Measurements from ENCODE around the gene SIM2.

Gene SIM2

GRCh38 chr21:36676039-36676950 lies 22.6 kb upstream of the SIM2 start:
- H3K27ac Mint-ChIP-seq, result no peak overlapping the region
- H3K36me3 Mint-ChIP-seq (ENCODE audit: low read depth), result no peaks in the 10 kb centered on the region
- H3K9me3 Mint-ChIP-seq, result peaks cover 10% of the 10 kb centered on the region
- H3K4me1 Mint-ChIP-seq (ENCODE audit: low read depth), result no peaks in the 10 kb centered on the region
- no peak overlapping the region for H3K4me3 Mint-ChIP-seq
- peaks cover 19% of the 10 kb centered on the region for H3K27me3 Mint-ChIP-seq (ENCODE audit: low read depth)

- Mint-ChIP-seq H3K4me1 (ENCODE audit: low read depth) (no peaks in the 10 kb centered on the region), H3K9me3 (peaks cover 16% of the 10 kb centered on the region), H3K36me3 (ENCODE audit: low read depth) (no peaks in the 10 kb centered on the region), H3K27me3 (ENCODE audit: low read depth) (peaks cover 25% of the 10 kb centered on the region), H3K4me3 (no peak overlapping the region), H3K27ac (no peak overlapping the region)
These were observed 21.5 kb upstream of the SIM2 start for GRCh38 chr21:36677443-36677842.

GRCh38 chr21:36678538-36678937 lies 20.4 kb upstream of the SIM2 start:
- Mint-ChIP-seq H3K27ac (no peak overlapping the region), H3K4me3 (no peak overlapping the region), H3K36me3 (ENCODE audit: low read depth) (no peaks in the 10 kb centered on the region), H3K27me3 (ENCODE audit: low read depth) (peaks cover 30% of the 10 kb centered on the region), H3K4me1 (ENCODE audit: low read depth) (no peaks in the 10 kb centered on the region), H3K9me3 (peaks cover 16% of the 10 kb centered on the region)

- Mint-ChIP-seq H3K4me3 (no peak overlapping the region), H3K27ac (no peak overlapping the region), H3K27me3 (ENCODE audit: low read depth) (peaks cover 38% of the 10 kb centered on the region), H3K4me1 (ENCODE audit: low read depth) (no peaks in the 10 kb centered on the region), H3K36me3 (ENCODE audit: low read depth) (no peaks in the 10 kb centered on the region), H3K9me3 (peaks cover 16% of the 10 kb centered on the region)
These were observed 17.7 kb upstream of the SIM2 start for GRCh38 chr21:36681117-36681631.

- Mint-ChIP-seq H3K4me1 (ENCODE audit: low read depth) (no peaks in the 10 kb centered on the region), H3K36me3 (ENCODE audit: low read depth) (no peaks in the 10 kb centered on the region), H3K9me3 (peaks cover 12% of the 10 kb centered on the region), H3K4me3 (no peak overlapping the region), H3K27me3 (ENCODE audit: low read depth) (peaks cover 50% of the 10 kb centered on the region), H3K27ac (no peak overlapping the region)
These were observed 13.8 kb upstream of the SIM2 start for GRCh38 chr21:36684957-36685714.

GRCh38 chr21:36686955-36687354 lies 12.0 kb upstream of the SIM2 start:
- H3K4me1 Mint-ChIP-seq (ENCODE audit: low read depth), result no peaks in the 10 kb centered on the region

GRCh38 chr21:36688324-36688723 lies 10.6 kb upstream of the SIM2 start:
- no peak overlapping the region for H3K4me3 Mint-ChIP-seq

More at GRCh38 chr21:36686955-36687354, 12.0 kb upstream of the SIM2 start:
- Mint-ChIP-seq H3K9me3 (no peaks in the 10 kb centered on the region), H3K36me3 (ENCODE audit: low read depth) (no peaks in the 10 kb centered on the region), H3K27ac (no peak overlapping the region), H3K27me3 (ENCODE audit: low read depth) (peaks cover 60% of the 10 kb centered on the region), H3K4me3 (no peak overlapping the region)

GRCh38 chr21:36689324-36689723 lies 9.6 kb upstream of the SIM2 start:
- Mint-ChIP-seq H3K4me3 (no peak overlapping the region), H3K27me3 (ENCODE audit: low read depth) (peaks cover 67% of the 10 kb centered on the region), H3K4me1 (ENCODE audit: low read depth) (no peaks in the 10 kb centered on the region), H3K9me3 (no peaks in the 10 kb centered on the region), H3K27ac (no peak overlapping the region), H3K36me3 (ENCODE audit: low read depth) (peaks cover 4% of the 10 kb centered on the region)

More at GRCh38 chr21:36688324-36688723, 10.6 kb upstream of the SIM2 start:
- Mint-ChIP-seq H3K9me3 (no peaks in the 10 kb centered on the region), H3K27ac (no peak overlapping the region), H3K36me3 (ENCODE audit: low read depth) (no peaks in the 10 kb centered on the region), H3K27me3 (ENCODE audit: low read depth) (peaks cover 62% of the 10 kb centered on the region), H3K4me1 (ENCODE audit: low read depth) (no peaks in the 10 kb centered on the region)

- Mint-ChIP-seq H3K9me3 (no peaks in the 10 kb centered on the region), H3K4me1 (ENCODE audit: low read depth) (no peaks in the 10 kb centered on the region), H3K36me3 (ENCODE audit: low read depth) (peaks cover 6% of the 10 kb centered on the region), H3K27ac (no peak overlapping the region), H3K27me3 (ENCODE audit: low read depth) (peaks cover 72% of the 10 kb centered on the region), H3K4me3 (no peak overlapping the region)
These were observed 8.0 kb upstream of the SIM2 start for GRCh38 chr21:36690628-36691554.

GRCh38 chr21:36691555-36692041 lies 7.3 kb upstream of the SIM2 start:
- Mint-ChIP-seq H3K4me3 (no peak overlapping the region), H3K4me1 (ENCODE audit: low read depth) (no peaks in the 10 kb centered on the region), H3K9me3 (no peaks in the 10 kb centered on the region), H3K27me3 (ENCODE audit: low read depth) (peaks cover 79% of the 10 kb centered on the region), H3K27ac (peak overlapping the region; percentile 49), H3K36me3 (ENCODE audit: low read depth) (peaks cover 6% of the 10 kb centered on the region)

GRCh38 chr21:36692114-36692834 lies 6.6 kb upstream of the SIM2 start:
- Mint-ChIP-seq H3K4me3 (no peak overlapping the region), H3K4me1 (ENCODE audit: low read depth) (no peaks in the 10 kb centered on the region), H3K27ac (peak overlapping the region; percentile 49)

GRCh38 chr21:36692835-36693488 lies 6.0 kb upstream of the SIM2 start:
- H3K36me3 Mint-ChIP-seq (ENCODE audit: low read depth), result peaks cover 6% of the 10 kb centered on the region
- H3K4me3 Mint-ChIP-seq, result no peak overlapping the region
- H3K4me1 Mint-ChIP-seq (ENCODE audit: low read depth), result no peaks in the 10 kb centered on the region
- peaks cover 93% of the 10 kb centered on the region for H3K27me3 Mint-ChIP-seq (ENCODE audit: low read depth)
- H3K9me3 Mint-ChIP-seq, result no peaks in the 10 kb centered on the region
- no peak overlapping the region for H3K27ac Mint-ChIP-seq

More at GRCh38 chr21:36692114-36692834, 6.6 kb upstream of the SIM2 start:
- peaks cover 6% of the 10 kb centered on the region for H3K36me3 Mint-ChIP-seq (ENCODE audit: low read depth)
- no peaks in the 10 kb centered on the region for H3K9me3 Mint-ChIP-seq
- peaks cover 86% of the 10 kb centered on the region for H3K27me3 Mint-ChIP-seq (ENCODE audit: low read depth)

- Mint-ChIP-seq H3K36me3 (ENCODE audit: low read depth) (peaks cover 6% of the 10 kb centered on the region), H3K4me3 (no peak overlapping the region), H3K4me1 (ENCODE audit: low read depth) (no peaks in the 10 kb centered on the region), H3K27ac (peak overlapping the region; percentile 36), H3K27me3 (ENCODE audit: low read depth) (peaks cover 93% of the 10 kb centered on the region), H3K9me3 (no peaks in the 10 kb centered on the region)
These were observed 5.4 kb upstream of the SIM2 start for GRCh38 chr21:36693489-36694030.

Measured in T-helper 1 cell treated with Interleukin-12 subunit alpha and Interleukin-12 subunit beta and Interleukin-4 antibody, amounts not matched to agents 30 μg/mL and 1 μg/mL, for 36 hours (primary cell).